SK-N-SH (cell line): ENCODE results near the gene PPP1R1C. TPM values are rescaled to one million over a fixed set of nuclear protein-coding genes. Genes with fewer than 3 reads are reported as not detected.

Experiments used
- CTCF ChIA-PET: fragments of 300-600, 350-600 bp; formaldehyde crosslinking; extraction: SDS; loops from one replicate; lab custom pipeline; 2021; lab: Yijun Ruan, JAX
- POLR2A ChIA-PET: fragments of 350-600 bp; sonication (Branson Sonifier 250); formaldehyde crosslinking; extraction: SDS; loops from one replicate; lab custom pipeline; 2020; ENCODE audit warnings: antibody characterized with exemption, inconsistent platforms; lab: Yijun Ruan, JAX
- DNase-seq: peaks from one replicate; pipeline ENCODE4 v3.0.0; 2012
- H2AFZ ChIP-seq: fragments of 200-600 bp; sonication (generic); 2 replicates; pipeline ENCODE4 v1.8.1; 2016; ENCODE audit warnings: antibody characterized with exemption, mild to moderate bottlenecking, low read depth
- H3F3A ChIP-seq: fragments of 200-600 bp; sonication (generic); replicated peaks from 2 replicates; pipeline ENCODE3; 2016; ENCODE audit warnings: antibody characterized with exemption, mild to moderate bottlenecking; ENCODE audit not compliant: insufficient read depth
- H3K27ac ChIP-seq, 2 experiments: fragments of 200-500 bp in 1 of 2; fragments of 200-600 bp in 1 of 2; sonication (Bioruptor generic) in 1 of 2; sonication (generic), shearing (Covaris generic) in 1 of 2; 2 replicates each; pipeline versions ENCODE4 v1.5.1 to v1.6.1; 2014 to 2016; ENCODE audit warnings: low read depth in 2 of 2, inconsistent platforms in 1 of 2, low read length in 1 of 2, mild to moderate bottlenecking in 1 of 2, mixed read lengths in 1 of 2
- H3K27me3 ChIP-seq: fragments of 200-600 bp; sonication (generic), shearing (Covaris generic); 2 replicates; pipeline ENCODE4 v1.6.1; 2016; ENCODE audit warnings: mixed run types; ENCODE audit not compliant: insufficient read depth
- H3K36me3 ChIP-seq, 2 experiments: fragments of 200-500 bp in 1 of 2; fragments of 200-600 bp in 1 of 2; sonication (Bioruptor generic) in 1 of 2; sonication (generic) in 1 of 2; replicated peaks in 1 of 2; 2 replicates each; pipeline versions ENCODE3 to v1.5.1; 2014 to 2016; ENCODE audit warnings: low read length in 1 of 2, mild to moderate bottlenecking in 1 of 2; ENCODE audit not compliant: insufficient read depth in 2 of 2, control insufficient read depth in 1 of 2
- H3K4me1 ChIP-seq, 2 experiments: fragments of 200-500 bp in 1 of 2; fragments of 200-600 bp in 1 of 2; sonication (Bioruptor generic) in 1 of 2; sonication (generic), shearing (Covaris generic) in 1 of 2; 2 replicates each; pipeline versions ENCODE4 v1.5.1 to v1.6.1; 2014 to 2016; ENCODE audit warnings: low read depth in 1 of 2, low read length in 1 of 2, mixed run types in 1 of 2; ENCODE audit not compliant: insufficient read depth in 2 of 2, control insufficient read depth in 1 of 2
- H3K4me2 ChIP-seq: fragments of 200-600 bp; sonication (generic), shearing (Covaris generic); 2 replicates; pipeline ENCODE4 v1.6.1; 2017; ENCODE audit warnings: mixed run types
- H3K4me3 ChIP-seq, 2 experiments: fragments of 200-500 bp in 1 of 2; fragments of 200-600 bp in 1 of 2; sonication (Bioruptor generic) in 1 of 2; sonication (generic), shearing (Covaris generic) in 1 of 2; 2 replicates each; pipeline versions ENCODE4 v1.5.1 to v1.8.1; 2014 to 2016; ENCODE audit warnings: low read depth in 2 of 2, inconsistent platforms in 1 of 2, low read length in 1 of 2, mild to moderate bottlenecking in 1 of 2, mixed read lengths in 1 of 2, moderate library complexity in 1 of 2
- H3K79me2 ChIP-seq: fragments of 200-600 bp; sonication (generic); 2 replicates; pipeline ENCODE4 v1.8.1; 2017; ENCODE audit warnings: mild to moderate bottlenecking; ENCODE audit not compliant: insufficient read depth
- H3K9ac ChIP-seq: fragments of 200-600 bp; sonication (generic); 2 replicates; pipeline ENCODE4 v1.6.1; 2017; ENCODE audit warnings: mixed run types
- H3K9me2 ChIP-seq: fragments of 200-600 bp; sonication (generic); 2 replicates; pipeline ENCODE4 v1.6.1; 2017; ENCODE audit warnings: mixed run types
- H3K9me3 ChIP-seq: fragments of 200-600 bp; sonication (generic); 2 replicates; pipeline ENCODE4 v1.6.1; 2017; ENCODE audit warnings: mixed run types, mild to moderate bottlenecking, moderate library complexity
- H4K20me1 ChIP-seq: fragments of 200-600 bp; sonication (generic); 2 replicates; pipeline ENCODE4 v1.6.1; 2017; ENCODE audit warnings: mild to moderate bottlenecking, mixed run types; ENCODE audit not compliant: insufficient read depth
- CHD2 ChIP-seq: fragments of 150-350 bp; IDR thresholded peaks from 2 replicates; pipeline ENCODE4 v1.6.1; 2018; ENCODE audit warnings: low read length; ENCODE audit not compliant: partially characterized antibody
- ELF1 ChIP-seq: IDR thresholded peaks from 2 replicates; pipeline ENCODE4 v1.4.0; 2012
- EP300 ChIP-seq, 2 experiments: IDR thresholded peaks; 2 replicates each; pipeline versions ENCODE4 v1.4.0 to v1.6.1; 2012; ENCODE audit warnings: borderline replicate concordance in 1 of 2, low read depth in 1 of 2, low read length in 1 of 2
- JUND ChIP-seq: IDR thresholded peaks from 2 replicates; pipeline ENCODE4 v1.4.0; 2012
- RCOR1 ChIP-seq: fragments of 150-350 bp; IDR thresholded peaks from 2 replicates; pipeline ENCODE4 v1.6.1; 2017; ENCODE audit warnings: antibody characterized with exemption, low read length
- WGBS: methylation state at CpG from one replicate; pipeline ENCODE4 v1.1.6; 2017; ENCODE audit warnings: low lambda C conversion rate; 5-methylcytosine and 5-hydroxymethylcytosine counted together
- polyA plus RNA-seq, 3 experiments: library from polyadenylated mRNA; depleted of rRNA; stranded (reverse); fragments of >200 nt; gene quantifications; 2 replicates each; pipeline ENCODE4 v1.2.3, GENCODE V29; 2012
- TF ChIP-seq, protein P1 (sequence below): fragments of 200-600 bp; sonication (generic); IDR thresholded peaks from 2 replicates; pipeline ENCODE4 v1.6.1; 2017; ENCODE audit warnings: antibody characterized with exemption, mild to moderate bottlenecking, moderate library complexity
- TF ChIP-seq, protein P2 (sequence below): IDR thresholded peaks from 2 replicates; pipeline ENCODE4 v1.6.1; 2012; ENCODE audit warnings: mild to moderate bottlenecking, low read depth, low read length, moderate library complexity
- TF ChIP-seq, protein P3 (sequence below): fragments of 150-350 bp; IDR thresholded peaks from 2 replicates; pipeline ENCODE4 v1.6.1; 2017; ENCODE audit warnings: antibody characterized with exemption, low read length, low read depth, borderline replicate concordance
- TF ChIP-seq, protein P4 (sequence below): IDR thresholded peaks from 2 replicates; pipeline ENCODE4 v1.4.0; 2012; ENCODE audit warnings: low read depth, borderline replicate concordance

PPP1R1C gene, protein sequence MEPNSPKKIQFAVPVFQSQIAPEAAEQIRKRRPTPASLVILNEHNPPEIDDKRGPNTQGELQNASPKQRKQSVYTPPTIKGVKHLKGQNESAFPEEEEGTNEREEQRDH
- polyA plus RNA-seq (2012; rRNA removed) = 0.26 and 0.41 TPM in 2 replicates
- polyA plus RNA-seq (2012; cell fraction: cytosol; rRNA removed) = 0.12 and 0.46 TPM in 2 replicates
- 0.23 and 0.24 TPM in 2 replicates for polyA plus RNA-seq (2012; cell fraction: nucleus; rRNA removed)

DNA sequence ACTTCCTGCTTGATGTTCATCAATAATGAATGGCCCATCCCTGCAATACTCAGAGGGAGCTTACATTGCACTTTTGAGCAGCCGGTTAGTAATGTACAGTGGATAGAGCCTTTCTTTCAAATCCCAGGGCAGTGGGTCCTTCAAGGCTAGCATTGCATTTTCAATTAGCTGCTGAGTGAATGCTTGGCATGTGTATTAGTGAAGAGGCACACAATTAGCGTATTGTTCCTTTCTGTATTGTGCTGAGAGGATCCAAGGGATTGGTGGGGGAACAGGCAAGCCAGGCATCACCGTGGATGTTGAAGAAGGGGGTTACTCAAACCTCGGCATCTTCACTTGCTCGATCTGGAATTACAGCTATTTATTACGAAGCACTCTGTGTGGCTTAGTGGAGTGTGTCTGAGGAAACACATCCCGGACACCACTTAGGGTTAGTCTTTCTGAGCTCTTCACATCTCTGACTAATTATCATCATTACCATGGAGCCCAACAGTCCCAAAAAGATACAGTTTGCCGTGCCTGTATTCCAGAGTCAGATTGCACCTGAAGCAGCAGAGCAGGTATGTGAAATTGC is at the start of gene PPP1R1C:
Gene PPP1R1C (plus strand): TSS at position 222 of the 574 bp plus-strand sequence. CDS start 258 bp downstream, at position 480.
- H3K27me3 ChIP-seq = no peaks in the 10 kb centered on the region
- 88% methylated on average over 8 of the region's 8 CpGs for WGBS
- no peaks in the 10 kb centered on the region for H4K20me1 ChIP-seq
- CTCF ChIA-PET = interaction anchor here (1.1 kb wide), 1 partner anchor 10 kb away, joined by 3 read pairs; no protein-coding TSS in a partner anchor
- no peaks in the 10 kb centered on the region for H3K9me2 ChIP-seq
- no peaks in the 10 kb centered on the region for H3F3A ChIP-seq
- H3K4me1 ChIP-seq = 0 out of 4 replicates have a peak, but pooled peaks cover 0 to 5% of the 10 kb centered on the region in 2 experiments
- H3K9ac ChIP-seq = no peak within 1 kb of the TSS
- no peaks in the 10 kb centered on the region for H3K36me3 ChIP-seq
- no peaks in the 10 kb centered on the region for H3K79me2 ChIP-seq
- H3K9me3 ChIP-seq = no peaks in the 10 kb centered on the region
- POLR2A ChIA-PET = no interaction called here
- DNase-seq = no peak
- H3K4me2 ChIP-seq = 0 out of 2 replicates have a peak within 1 kb of the TSS, but pooled peaks have one; percentile 26
- H2AFZ ChIP-seq = no peak within 1 kb of the TSS
- no peak within 1 kb of the TSS for H3K4me3 ChIP-seq
- H3K27ac ChIP-seq = no peak within 1 kb of the TSS; a peak in 1 of 4 replicates
- TF ChIP-seq EP300 (IDR thresholded peaks at IDR 0.05; ENCODE audit: borderline replicate concordance in 1 of 2, low read depth in 1 of 2, low read length in 1 of 2) = no peak
- TF ChIP-seq, protein P1, sequence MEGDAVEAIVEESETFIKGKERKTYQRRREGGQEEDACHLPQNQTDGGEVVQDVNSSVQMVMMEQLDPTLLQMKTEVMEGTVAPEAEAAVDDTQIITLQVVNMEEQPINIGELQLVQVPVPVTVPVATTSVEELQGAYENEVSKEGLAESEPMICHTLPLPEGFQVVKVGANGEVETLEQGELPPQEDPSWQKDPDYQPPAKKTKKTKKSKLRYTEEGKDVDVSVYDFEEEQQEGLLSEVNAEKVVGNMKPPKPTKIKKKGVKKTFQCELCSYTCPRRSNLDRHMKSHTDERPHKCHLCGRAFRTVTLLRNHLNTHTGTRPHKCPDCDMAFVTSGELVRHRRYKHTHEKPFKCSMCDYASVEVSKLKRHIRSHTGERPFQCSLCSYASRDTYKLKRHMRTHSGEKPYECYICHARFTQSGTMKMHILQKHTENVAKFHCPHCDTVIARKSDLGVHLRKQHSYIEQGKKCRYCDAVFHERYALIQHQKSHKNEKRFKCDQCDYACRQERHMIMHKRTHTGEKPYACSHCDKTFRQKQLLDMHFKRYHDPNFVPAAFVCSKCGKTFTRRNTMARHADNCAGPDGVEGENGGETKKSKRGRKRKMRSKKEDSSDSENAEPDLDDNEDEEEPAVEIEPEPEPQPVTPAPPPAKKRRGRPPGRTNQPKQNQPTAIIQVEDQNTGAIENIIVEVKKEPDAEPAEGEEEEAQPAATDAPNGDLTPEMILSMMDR = no peak
- no peak for TF ChIP-seq CHD2

DNA sequence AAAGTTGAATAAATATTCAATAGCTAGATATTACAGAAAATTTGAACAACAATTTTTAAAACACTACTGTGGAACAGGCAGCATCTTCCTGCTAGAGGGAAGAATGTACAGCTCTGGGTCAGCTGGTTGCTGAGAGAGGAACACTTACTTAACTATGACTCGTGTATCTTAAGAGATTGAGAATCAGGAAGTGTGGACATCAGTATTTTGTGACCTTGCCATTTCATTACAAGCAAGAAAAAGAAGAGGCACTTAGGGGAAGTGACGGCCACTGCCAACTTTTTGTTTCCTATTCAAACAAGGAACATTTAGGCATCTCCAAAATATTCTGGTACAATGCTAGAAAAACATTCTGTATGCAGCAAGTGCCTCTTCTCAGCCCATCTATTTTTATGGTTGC is 48.2 kb upstream of the PPP1R1C start:
- no peaks in the 10 kb centered on the region; a peak in 1 of 4 replicates for H3K4me1 ChIP-seq
- POLR2A ChIA-PET = no interaction called here
- no peak overlapping the region for H3K9ac ChIP-seq
- H3F3A ChIP-seq = peaks cover 20% of the 10 kb centered on the region
- H3K36me3 ChIP-seq = no peaks in the 10 kb centered on the region
- H3K27ac ChIP-seq = peak overlapping the region in 1 of 2 experiments; percentile 31; a peak in 1 of 4 replicates
- H3K4me3 ChIP-seq = no peak overlapping the region
- TF ChIP-seq RCOR1 (no peak), ELF1 (0 out of 2 replicates have a peak, but pooled peaks have one; percentile 18)
- H3K27me3 ChIP-seq = no peaks in the 10 kb centered on the region
- peak overlapping the region; percentile 18; the same call in 1 of the 2 replicates for H2AFZ ChIP-seq
- no peaks in the 10 kb centered on the region for H3K79me2 ChIP-seq
- CTCF ChIA-PET = interaction anchor here (0.7 to 1.6 kb wide), 5 partner anchors 16 to 1725 kb away, joined by 3 to 6 read pairs (median 4); no protein-coding TSS in a partner anchor
- H4K20me1 ChIP-seq = no peaks in the 10 kb centered on the region
- H3K9me3 ChIP-seq = no peaks in the 10 kb centered on the region
- H3K4me2 ChIP-seq = no peak overlapping the region
- no peak for DNase-seq
- no peaks in the 10 kb centered on the region for H3K9me2 ChIP-seq
- 39% methylated on average over 2 of the region's 2 CpGs for WGBS

DNA sequence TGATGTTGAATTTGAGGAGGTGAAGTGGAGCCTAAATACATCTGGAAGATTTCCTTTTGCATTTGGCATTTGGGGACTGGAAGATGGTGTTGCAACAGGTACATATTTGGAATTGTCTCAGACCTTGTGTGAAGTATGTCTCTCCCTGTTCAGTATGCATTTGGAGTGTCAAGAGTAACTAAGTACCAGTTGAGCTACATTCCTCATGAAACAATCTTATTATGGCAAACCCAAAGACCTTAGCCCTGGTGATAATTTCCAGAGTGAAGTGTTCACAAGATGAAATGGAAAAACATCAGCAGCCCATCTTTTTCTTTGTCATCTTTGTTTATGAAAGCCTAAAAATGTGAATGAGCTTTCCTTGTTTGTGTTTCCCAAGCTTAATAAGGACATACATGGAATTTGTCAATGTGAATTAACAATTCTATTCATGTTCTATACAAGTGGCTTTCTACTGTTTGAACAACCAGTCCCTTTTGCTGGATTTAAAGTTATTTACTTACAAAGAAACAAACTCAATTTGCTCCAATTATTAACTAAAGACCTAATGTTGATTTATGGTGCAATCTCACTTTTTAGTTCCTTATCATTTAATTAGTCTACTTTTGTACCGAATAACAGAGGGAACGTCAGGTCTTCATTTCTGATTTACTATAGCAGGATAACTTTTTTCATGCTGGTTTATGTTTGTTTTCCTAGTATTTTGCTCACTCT is 42.1 kb upstream of the PPP1R1C start:
- H3K36me3 ChIP-seq = no peaks in the 10 kb centered on the region
- POLR2A ChIA-PET = no interaction called here
- H3K4me3 ChIP-seq = no peak overlapping the region
- H3K9ac ChIP-seq = no peak overlapping the region
- H4K20me1 ChIP-seq = no peaks in the 10 kb centered on the region
- H3K4me1 ChIP-seq = no peaks in the 10 kb centered on the region
- no peak for DNase-seq
- 93% methylated on average over 2 of the region's 2 CpGs for WGBS
- H3K27ac ChIP-seq = no peak overlapping the region
- no peak overlapping the region for H3K4me2 ChIP-seq
- H3K9me3 ChIP-seq = no peaks in the 10 kb centered on the region
- no peaks in the 10 kb centered on the region for H3K27me3 ChIP-seq
- no peaks in the 10 kb centered on the region for H3K9me2 ChIP-seq
- no peak overlapping the region for H2AFZ ChIP-seq
- no peaks in the 10 kb centered on the region for H3K79me2 ChIP-seq
- H3F3A ChIP-seq = no peaks in the 10 kb centered on the region
- CTCF ChIA-PET = no interaction called here
- TF ChIP-seq CHD2 (no peak), JUND (no peak), EP300 (IDR thresholded peaks at IDR 0.05; ENCODE audit: borderline replicate concordance in 1 of 2, low read depth in 1 of 2, low read length in 1 of 2) (no peak)
- TF ChIP-seq, protein P2, sequence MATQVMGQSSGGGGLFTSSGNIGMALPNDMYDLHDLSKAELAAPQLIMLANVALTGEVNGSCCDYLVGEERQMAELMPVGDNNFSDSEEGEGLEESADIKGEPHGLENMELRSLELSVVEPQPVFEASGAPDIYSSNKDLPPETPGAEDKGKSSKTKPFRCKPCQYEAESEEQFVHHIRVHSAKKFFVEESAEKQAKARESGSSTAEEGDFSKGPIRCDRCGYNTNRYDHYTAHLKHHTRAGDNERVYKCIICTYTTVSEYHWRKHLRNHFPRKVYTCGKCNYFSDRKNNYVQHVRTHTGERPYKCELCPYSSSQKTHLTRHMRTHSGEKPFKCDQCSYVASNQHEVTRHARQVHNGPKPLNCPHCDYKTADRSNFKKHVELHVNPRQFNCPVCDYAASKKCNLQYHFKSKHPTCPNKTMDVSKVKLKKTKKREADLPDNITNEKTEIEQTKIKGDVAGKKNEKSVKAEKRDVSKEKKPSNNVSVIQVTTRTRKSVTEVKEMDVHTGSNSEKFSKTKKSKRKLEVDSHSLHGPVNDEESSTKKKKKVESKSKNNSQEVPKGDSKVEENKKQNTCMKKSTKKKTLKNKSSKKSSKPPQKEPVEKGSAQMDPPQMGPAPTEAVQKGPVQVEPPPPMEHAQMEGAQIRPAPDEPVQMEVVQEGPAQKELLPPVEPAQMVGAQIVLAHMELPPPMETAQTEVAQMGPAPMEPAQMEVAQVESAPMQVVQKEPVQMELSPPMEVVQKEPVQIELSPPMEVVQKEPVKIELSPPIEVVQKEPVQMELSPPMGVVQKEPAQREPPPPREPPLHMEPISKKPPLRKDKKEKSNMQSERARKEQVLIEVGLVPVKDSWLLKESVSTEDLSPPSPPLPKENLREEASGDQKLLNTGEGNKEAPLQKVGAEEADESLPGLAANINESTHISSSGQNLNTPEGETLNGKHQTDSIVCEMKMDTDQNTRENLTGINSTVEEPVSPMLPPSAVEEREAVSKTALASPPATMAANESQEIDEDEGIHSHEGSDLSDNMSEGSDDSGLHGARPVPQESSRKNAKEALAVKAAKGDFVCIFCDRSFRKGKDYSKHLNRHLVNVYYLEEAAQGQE = no peak
- TF ChIP-seq, protein P3, sequence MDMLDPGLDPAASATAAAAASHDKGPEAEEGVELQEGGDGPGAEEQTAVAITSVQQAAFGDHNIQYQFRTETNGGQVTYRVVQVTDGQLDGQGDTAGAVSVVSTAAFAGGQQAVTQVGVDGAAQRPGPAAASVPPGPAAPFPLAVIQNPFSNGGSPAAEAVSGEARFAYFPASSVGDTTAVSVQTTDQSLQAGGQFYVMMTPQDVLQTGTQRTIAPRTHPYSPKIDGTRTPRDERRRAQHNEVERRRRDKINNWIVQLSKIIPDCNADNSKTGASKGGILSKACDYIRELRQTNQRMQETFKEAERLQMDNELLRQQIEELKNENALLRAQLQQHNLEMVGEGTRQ = no peak
- TF ChIP-seq, protein P4, sequence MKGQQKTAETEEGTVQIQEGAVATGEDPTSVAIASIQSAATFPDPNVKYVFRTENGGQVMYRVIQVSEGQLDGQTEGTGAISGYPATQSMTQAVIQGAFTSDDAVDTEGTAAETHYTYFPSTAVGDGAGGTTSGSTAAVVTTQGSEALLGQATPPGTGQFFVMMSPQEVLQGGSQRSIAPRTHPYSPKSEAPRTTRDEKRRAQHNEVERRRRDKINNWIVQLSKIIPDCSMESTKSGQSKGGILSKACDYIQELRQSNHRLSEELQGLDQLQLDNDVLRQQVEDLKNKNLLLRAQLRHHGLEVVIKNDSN = no peak
